ENCODE data around the gene STAG3.
"Not testable (repeated sequence)": the region's sequence is repeated elsewhere in the genome, so short reads cannot be mapped to it uniquely, and the experiment has no call there.

STAG3 gene

DNA sequence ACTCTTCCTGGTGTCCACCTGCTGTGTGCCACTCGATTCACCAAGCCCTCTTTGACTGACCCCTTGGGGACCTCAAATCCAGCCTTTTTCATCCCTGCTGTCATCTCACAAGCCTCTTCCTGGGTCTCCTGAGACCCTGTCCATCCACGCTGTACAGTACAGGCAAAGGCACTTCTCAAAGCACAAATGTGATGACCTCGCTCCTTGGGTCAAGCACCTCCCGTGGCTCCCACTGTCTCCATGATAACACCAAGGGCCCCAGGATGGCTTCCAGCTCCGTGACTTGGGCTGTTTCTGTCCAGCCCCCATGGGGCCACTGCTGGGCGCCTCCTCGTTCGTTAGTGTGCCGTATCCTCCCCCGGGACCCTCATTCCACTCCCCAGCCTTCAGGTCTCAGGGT is 70.8 kb downstream of the STAG3 start:
- DNase-seq, result no peak

DNA sequence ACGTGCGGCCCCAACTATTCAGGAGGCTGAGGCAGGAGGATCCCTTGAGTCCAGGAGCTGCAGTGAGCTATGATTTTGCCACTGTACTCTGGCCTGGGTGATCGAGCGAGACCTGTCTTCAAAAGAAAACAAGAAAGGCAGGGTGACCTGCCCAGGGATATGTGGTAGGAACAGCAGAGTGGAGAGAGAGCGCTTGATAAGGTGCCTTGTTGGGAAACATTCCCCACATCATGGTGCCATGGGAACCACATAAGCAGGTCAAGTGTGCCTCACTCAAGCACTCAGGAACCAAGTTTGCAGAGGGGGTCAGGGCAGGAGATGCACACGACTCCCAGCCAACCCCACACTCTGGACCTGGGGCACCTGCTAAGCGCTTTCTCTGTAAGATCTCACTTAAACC is 79.3 kb downstream of the STAG3 start:
- no peak for DNase-seq

DNA sequence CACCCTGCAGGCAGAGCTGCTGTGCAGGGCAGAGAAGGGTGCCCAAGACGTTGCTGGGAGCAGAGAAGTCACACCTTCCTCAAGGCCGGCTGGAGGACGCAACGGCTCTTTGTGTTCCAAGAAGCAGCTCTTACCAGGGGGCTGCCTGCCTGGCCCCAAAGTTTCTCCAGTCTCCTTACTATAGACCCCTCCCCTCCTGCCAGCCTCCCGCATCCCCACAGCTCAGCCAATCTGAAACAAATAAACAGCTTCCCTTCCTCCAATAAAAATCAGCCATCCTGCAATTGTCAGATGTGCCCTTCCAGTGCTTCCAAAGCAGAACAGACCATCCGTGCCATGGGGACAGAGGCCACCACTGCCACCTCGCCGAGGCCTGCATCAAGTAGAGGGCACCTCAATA is 82.3 kb downstream of the STAG3 start:
- DNase-seq, result not testable (repeated sequence)

DNA sequence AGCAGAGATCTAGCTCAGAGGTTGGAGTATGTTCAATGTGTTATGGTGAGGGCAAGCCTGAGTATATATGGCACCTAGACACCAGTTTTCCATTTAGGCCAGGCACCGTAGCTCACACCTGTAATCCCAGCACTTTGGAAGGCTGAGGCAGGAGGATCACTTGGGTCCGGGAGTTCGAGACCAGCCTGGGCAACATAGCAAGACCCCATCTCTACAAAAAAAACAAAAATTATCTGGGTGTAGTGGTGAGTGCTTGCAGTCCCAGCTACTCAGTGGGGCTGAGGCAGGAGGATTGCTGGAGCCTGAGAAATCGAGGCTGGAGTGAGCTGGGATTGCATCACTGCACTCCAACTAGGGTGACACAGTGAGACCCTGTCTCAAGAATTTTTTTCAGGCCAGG is 85.2 kb downstream of the STAG3 start:
- not testable (repeated sequence) for DNase-seq
